GM21381 (cell line): ENCODE results near the gene SPINK1.
"Not testable (repeated sequence)": the region's sequence is repeated elsewhere in the genome, so short reads cannot be mapped to it uniquely, and the experiment has no call there.

Experiments
- ATAC-seq: cut with Tn5 transposase; IDR thresholded peaks from one replicate; pipeline ENCODE4 v1.9.1; 2021; ENCODE audit warnings: mild to moderate bottlenecking, moderate library complexity; ENCODE audit not compliant: unreplicated experiment

The SPINK1 gene

GRCh38 chr5:147809830-147810666 is 21.4 kb downstream of the SPINK1 start:
- ATAC-seq, result no peak

- peak; percentile 95 for ATAC-seq
Measured at GRCh38 chr5:147805030-147805454, 26.4 kb downstream of the SPINK1 start.

- ATAC-seq, result no peak
Measured at GRCh38 chr5:147804334-147804733, 27.1 kb downstream of the SPINK1 start.

GRCh38 chr5:147803926-147804325 is 27.5 kb downstream of the SPINK1 start:
- no peak for ATAC-seq

GRCh38 chr5:147803161-147803560 is 28.3 kb downstream of the SPINK1 start:
- not testable (repeated sequence) for ATAC-seq

- ATAC-seq, result no peak
Measured at GRCh38 chr5:147801461-147801860, 30.0 kb downstream of the SPINK1 start.

GRCh38 chr5:147800491-147800890 is 31.0 kb downstream of the SPINK1 start:
- ATAC-seq, result no peak

- ATAC-seq, result no peak
Measured at GRCh38 chr5:147796556-147797308, 34.7 kb downstream of the SPINK1 start.

GRCh38 chr5:147791181-147791580 is 40.3 kb downstream of the SPINK1 start:
- ATAC-seq, result no peak

- no peak for ATAC-seq
Measured at GRCh38 chr5:147789820-147790219, 41.7 kb downstream of the SPINK1 start.

- ATAC-seq, result no peak
Measured at GRCh38 chr5:147788023-147788422, 43.4 kb downstream of the SPINK1 start.

- no peak for ATAC-seq
Measured at GRCh38 chr5:147786142-147786541, 45.3 kb downstream of the SPINK1 start.

- no peak for ATAC-seq
Measured at GRCh38 chr5:147784146-147784987, 47.1 kb downstream of the SPINK1 start.

- no peak for ATAC-seq
Measured at GRCh38 chr5:147782110-147783028, 49.1 kb downstream of the SPINK1 start, which contains the start of gene JAKMIP2. TSS of gene JAKMIP2 (minus strand) at chr5:147782728. CDS start at chr5:147671806, 110,922 bp downstream.

- ATAC-seq, result no peak
Measured at GRCh38 chr5:147780924-147781573, 50.4 kb downstream of the SPINK1 start.

- no peak for ATAC-seq
Measured at GRCh38 chr5:147779694-147780093, 51.8 kb downstream of the SPINK1 start.

- ATAC-seq, result no peak
Measured at GRCh38 chr5:147776989-147777388, 54.5 kb downstream of the SPINK1 start.
